Erythroblast (primary cell): ENCODE data around the gene ITSN1.

Experiments used
- GATA1 ChIP-seq: IDR thresholded peaks from 2 replicates; pipeline ENCODE4 v1.6.1; 2011; ENCODE audit warnings: low read depth, mild to moderate bottlenecking, control low read depth, low read length, moderate library complexity
- POLR2A ChIP-seq: IDR thresholded peaks from 2 replicates; pipeline ENCODE4 v1.6.1; 2011; ENCODE audit warnings: mild to moderate bottlenecking, low read length

GRCh38 chr21:33901412-33902288 is 259.3 kb downstream of the ITSN1 start:
- no peak for TF ChIP-seq POLR2A
- TF ChIP-seq GATA1 = no peak
